Stimulated activated CD4-positive, alpha-beta T cell treated with anti-CD3 and anti-CD28 coated beads, Interleukin-4, amount 100 ng/mL, for 48 hours (primary cell): ENCODE measurements around the gene ZNF385C.
A peak's percentile ranks its signal among the peaks of the same experiment; 100 is the strongest.

Source experiments
- DNase-seq, 2 donors: peaks; one replicate each; pipeline ENCODE4 v3.0.0-alpha.2; 2020; ENCODE audit warnings: low read depth in 2 of 2

Gene ZNF385C

GRCh38 chr17:42125565-42125964, 27.3 kb upstream of the ZNF385C start:
- DNase-seq = no peak

GRCh38 chr17:42124256-42124655, 26.0 kb upstream of the ZNF385C start:
- no peak for DNase-seq

DNA sequence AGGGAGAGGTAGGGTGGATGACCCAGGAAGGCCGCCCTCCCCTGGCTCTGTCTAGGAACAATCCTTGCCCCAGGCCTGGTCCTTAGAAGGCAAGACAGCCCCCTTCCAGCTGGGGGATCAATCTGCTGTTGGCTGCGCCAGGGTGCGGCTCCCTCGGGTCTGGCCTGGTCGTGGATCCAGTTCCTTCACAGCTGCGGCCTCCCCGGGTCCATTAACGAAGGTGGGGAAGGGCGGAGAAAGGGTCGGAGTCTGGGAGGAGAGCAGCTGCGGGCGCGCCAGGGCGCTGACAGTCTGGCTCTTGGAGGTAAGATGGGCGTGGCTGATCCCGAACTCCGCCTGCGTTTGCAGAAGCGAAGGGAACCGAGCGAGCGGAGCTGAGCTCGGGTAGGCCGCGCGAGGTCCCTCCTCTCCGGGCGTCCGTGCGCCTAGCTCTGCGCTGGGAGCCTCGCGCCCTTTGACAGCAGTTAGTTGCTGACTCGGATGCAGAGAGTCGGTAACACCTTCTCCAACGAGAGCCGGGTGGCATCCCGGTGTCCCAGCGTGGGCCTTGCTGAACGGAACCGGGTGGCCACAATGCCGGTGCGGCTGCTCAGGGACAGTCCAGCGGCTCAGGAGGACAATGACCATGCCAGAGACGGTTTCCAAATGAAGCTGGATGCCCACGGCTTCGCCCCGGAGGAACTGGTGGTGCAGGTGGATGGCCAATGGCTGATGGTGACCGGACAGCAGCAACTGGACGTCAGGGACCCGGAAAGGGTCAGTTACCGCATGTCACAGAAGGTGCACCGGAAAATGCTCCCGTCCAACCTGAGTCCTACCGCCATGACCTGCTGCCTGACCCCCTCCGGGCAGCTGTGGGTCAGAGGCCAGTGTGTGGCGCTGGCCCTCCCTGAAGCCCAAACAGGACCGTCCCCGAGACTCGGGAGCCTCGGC, 24.4 kb upstream of the ZNF385C start, which contains the start of gene HSPB9:
HSPB9 (plus strand) TSS at position 434 of the 933 bp plus-strand sequence; CDS start at position 481, 47 bp downstream.
- DNase-seq = no peak

DNA sequence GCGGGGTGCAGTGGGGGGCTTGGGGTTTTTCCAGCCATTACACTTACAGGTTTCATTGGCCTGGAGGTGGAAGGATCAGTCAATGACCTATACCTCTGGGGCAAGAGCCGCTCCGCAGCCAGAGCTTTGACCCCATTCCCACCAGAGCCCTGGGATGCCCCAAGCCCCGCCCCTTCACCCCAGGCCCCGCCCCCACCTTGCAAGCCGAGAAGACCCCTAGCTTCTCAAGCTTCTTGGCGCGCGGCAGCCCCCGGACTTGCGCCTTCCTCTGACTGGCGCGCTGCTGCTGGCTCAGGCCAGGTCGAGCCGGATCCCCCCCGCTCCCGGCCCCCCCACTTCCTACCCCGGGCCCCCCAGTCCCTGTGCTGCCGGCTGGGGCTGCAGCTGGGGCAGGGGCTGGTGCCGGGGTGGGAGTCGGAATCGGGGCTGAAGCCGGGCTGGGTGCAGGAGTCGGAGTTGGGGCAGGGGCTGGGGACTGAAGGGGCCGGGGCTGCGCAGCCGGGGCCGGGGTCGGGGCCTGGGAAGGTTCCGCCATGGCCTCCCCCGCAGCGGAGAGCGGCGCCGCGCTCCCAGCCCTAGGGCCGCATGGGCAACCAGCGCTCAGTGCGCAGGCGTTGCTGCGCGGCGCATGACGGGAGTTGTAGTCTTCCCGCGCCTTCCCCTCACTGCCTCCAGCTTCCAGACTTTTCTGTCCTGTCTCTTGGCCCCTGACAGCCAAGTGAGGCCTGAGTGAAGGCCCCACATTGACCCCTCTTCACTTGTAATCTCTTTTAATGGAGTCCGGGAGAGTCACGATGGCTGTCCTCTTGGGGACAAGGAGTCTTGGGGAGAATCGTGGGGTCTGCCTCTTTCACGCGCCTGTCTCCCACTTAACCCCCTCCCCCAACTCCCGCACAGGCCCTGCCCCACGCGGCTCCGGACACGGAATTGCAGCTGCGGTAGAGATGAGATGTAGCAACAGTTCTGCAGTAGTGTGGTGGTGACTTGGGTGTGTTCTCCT, 22.8 kb upstream of the ZNF385C start, which contains the start of gene KAT2A:
KAT2A (minus strand) TSS at position 598 of the 1,000 bp plus-strand sequence; CDS start at position 535, 63 bp downstream.
- DNase-seq = peak; percentile 74 to 75

GRCh38 chr17:42120161-42120769, 22.0 kb upstream of the ZNF385C start:
- no peak for DNase-seq

GRCh38 chr17:42119301-42119700, 21.0 kb upstream of the ZNF385C start:
- DNase-seq = no peak

GRCh38 chr17:42118545-42118944, 20.3 kb upstream of the ZNF385C start:
- no peak for DNase-seq

DNA sequence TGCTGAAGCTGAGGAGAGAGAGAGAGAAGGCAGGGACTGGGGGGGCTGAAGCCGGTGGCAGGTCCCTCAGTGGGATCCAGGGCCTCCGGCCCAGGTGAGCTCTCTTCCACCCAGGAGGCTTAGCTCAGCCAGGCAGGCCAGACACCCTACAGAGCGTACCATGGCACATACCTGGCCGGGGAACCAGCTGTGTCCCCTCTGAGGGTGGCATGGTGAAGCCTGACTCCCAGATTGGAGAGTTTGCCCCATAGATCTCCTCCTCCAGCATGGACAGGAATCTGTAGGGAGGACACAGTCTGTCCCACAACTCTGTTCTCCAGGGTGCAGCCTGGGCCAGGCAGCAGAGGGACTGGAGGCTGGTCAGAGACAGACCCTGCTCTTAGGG, 19.8 kb upstream of the ZNF385C start:
- DNase-seq = no peak

GRCh38 chr17:42117397-42118125, 19.3 kb upstream of the ZNF385C start:
- no peak for DNase-seq

DNA sequence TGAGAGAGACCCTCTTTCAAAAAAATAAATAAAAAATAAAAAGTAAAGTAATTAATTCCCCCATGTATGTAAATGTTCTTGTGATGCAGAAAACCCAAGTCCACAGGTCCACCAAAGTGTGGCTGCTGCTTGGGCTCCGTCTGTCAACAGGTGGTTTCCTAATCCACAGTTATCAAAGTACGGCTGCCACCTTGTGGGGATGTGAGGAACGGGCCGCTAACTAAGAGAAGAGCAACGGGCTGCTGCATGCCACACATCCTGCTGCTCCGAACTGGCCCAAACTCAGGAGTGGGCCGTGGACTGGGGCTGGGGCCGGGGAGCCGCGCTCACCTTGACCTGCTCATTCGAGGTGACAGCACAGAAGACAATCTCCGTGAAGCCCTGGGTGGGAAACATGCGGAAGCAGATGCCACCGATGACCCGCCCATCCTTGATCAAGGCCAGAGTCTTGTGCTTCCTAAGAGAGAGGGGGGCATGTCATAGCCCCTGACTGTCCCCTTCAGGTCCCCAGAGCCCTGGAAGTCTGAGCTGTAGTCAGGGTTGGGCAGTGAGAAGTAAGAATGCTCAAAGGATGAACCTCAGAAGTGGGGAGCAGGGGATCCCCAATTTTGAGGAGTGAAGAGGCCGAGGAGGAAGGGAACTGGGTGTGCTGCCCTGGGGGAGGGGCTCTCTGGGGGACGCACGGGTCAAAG, 18.6 kb upstream of the ZNF385C start:
- peak; percentile 72 for DNase-seq

GRCh38 chr17:42114118-42114517, 15.8 kb upstream of the ZNF385C start:
- no peak for DNase-seq

GRCh38 chr17:42113293-42114069, 15.2 kb upstream of the ZNF385C start:
- no peak for DNase-seq

GRCh38 chr17:42112552-42113176, 14.4 kb upstream of the ZNF385C start, which contains the start of gene DHX58:
Gene DHX58 (minus strand): TSS chr17:42112714. CDS start chr17:42111892, 822 bp downstream.
- peak; percentile 59 to 73 for DNase-seq

- no peak for DNase-seq
Observed at GRCh38 chr17:42111871-42112551, 13.7 kb upstream of the ZNF385C start.

GRCh38 chr17:42111265-42111636, 13.0 kb upstream of the ZNF385C start:
- DNase-seq = no peak

- no peak for DNase-seq
Observed at GRCh38 chr17:42110301-42111264, 12.3 kb upstream of the ZNF385C start.

DNA sequence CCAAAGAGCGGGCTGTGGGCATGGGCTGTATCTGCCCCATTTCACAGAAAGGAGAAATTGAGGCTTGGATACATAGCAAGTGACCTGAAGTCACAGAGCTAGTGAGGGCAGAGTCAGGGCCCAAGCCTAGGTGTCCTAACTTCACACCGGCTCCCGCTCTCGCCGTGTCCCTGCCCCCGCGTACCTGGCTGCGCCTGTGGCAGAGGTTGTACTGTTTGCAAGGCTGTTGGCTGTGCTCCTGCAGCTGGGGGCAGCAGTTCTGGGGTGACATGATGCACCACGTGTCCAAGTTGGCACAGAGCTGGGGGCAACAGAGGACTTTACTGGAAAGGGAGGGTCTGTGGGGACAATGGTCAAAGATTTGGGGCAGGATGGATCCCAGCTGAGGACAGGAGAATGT, 10.8 kb upstream of the ZNF385C start:
- DNase-seq = no peak
